Measurements from ENCODE around the gene ADAM23. TPM values are rescaled to one million over a fixed set of nuclear protein-coding genes. Genes with fewer than 3 reads are reported as not detected.

ADAM23 gene
- total RNA-seq, 2 donors from 2014 or later, result 0.52 to 0.93 TPM

GRCh38 chr2:206597717-206598218 lies 154.4 kb downstream of the ADAM23 start:
- no peak for TF ChIP-seq CTCF (IDR thresholded peaks at IDR 0.05)
- no peak overlapping the region for H3K27ac ChIP-seq
- no peaks in the 10 kb centered on the region for H3K9me3 ChIP-seq
- DNase-seq, result no peak
- H3K4me3 ChIP-seq, result no peak overlapping the region
- no peaks in the 10 kb centered on the region for H3K36me3 ChIP-seq
- H3K9ac ChIP-seq (ENCODE audit: low read depth in 2 of 2, low read length in 2 of 2), result no peak overlapping the region
- H3K4me1 ChIP-seq, result no peaks in the 10 kb centered on the region
- H3K27me3 ChIP-seq, result no peaks in the 10 kb centered on the region
- intact Hi-C loops (cut with DNase I), result no loop called here

- Histone ChIP-seq H3K9ac (ENCODE audit: low read depth in 2 of 2, low read length in 2 of 2) (no peak overlapping the region), H3K36me3 (no peaks in the 10 kb centered on the region), H3K27me3 (no peaks in the 10 kb centered on the region), H3K27ac (no peak overlapping the region), H3K4me1 (no peaks in the 10 kb centered on the region), H3K4me3 (no peak overlapping the region), H3K9me3 (no peaks in the 10 kb centered on the region)
- DNase-seq, result no peak
- intact Hi-C loops (cut with DNase I), result no loop called here
- TF ChIP-seq CTCF (IDR thresholded peaks at IDR 0.05), result no peak
These were observed 159.9 kb downstream of the ADAM23 start for GRCh38 chr2:206603243-206603642.

- Histone ChIP-seq H3K27me3 (no peaks in the 10 kb centered on the region), H3K36me3 (no peaks in the 10 kb centered on the region), H3K9me3 (no peaks in the 10 kb centered on the region), H3K4me3 (no peak overlapping the region), H3K27ac (no peak overlapping the region), H3K4me1 (no peaks in the 10 kb centered on the region), H3K9ac (ENCODE audit: low read depth in 2 of 2, low read length in 2 of 2) (no peak overlapping the region)
- TF ChIP-seq CTCF (IDR thresholded peaks at IDR 0.05), result no peak
- no peak for DNase-seq
- intact Hi-C loops (cut with DNase I), result no loop called here
These were observed 167.1 kb downstream of the ADAM23 start for GRCh38 chr2:206610451-206610850.

GRCh38 chr2:206611191-206611590 lies 167.9 kb downstream of the ADAM23 start:
- H3K36me3 ChIP-seq, result no peaks in the 10 kb centered on the region
- H3K9ac ChIP-seq (ENCODE audit: low read depth in 2 of 2, low read length in 2 of 2), result no peak overlapping the region
- no peak for DNase-seq
- H3K4me3 ChIP-seq, result no peak overlapping the region
- no peaks in the 10 kb centered on the region for H3K9me3 ChIP-seq
- no peaks in the 10 kb centered on the region for H3K27me3 ChIP-seq
- intact Hi-C loops (cut with DNase I), result no loop called here
- no peak overlapping the region for H3K27ac ChIP-seq
- H3K4me1 ChIP-seq, result no peaks in the 10 kb centered on the region
- TF ChIP-seq CTCF (IDR thresholded peaks at IDR 0.05), result no peak

GRCh38 chr2:206611736-206612135 lies 168.4 kb downstream of the ADAM23 start:
- DNase-seq, result no peak
- H3K27me3 ChIP-seq, result no peaks in the 10 kb centered on the region
- no peak overlapping the region for H3K9ac ChIP-seq (ENCODE audit: low read depth in 2 of 2, low read length in 2 of 2)
- no peaks in the 10 kb centered on the region for H3K4me1 ChIP-seq
- no peak for TF ChIP-seq CTCF (IDR thresholded peaks at IDR 0.05)
- H3K9me3 ChIP-seq, result no peaks in the 10 kb centered on the region
- intact Hi-C loops (cut with DNase I), result no loop called here
- no peaks in the 10 kb centered on the region for H3K36me3 ChIP-seq
- no peak overlapping the region for H3K4me3 ChIP-seq
- no peak overlapping the region for H3K27ac ChIP-seq

Data from colonic mucosa (tissue), 4 donors.